Measurements from ENCODE around the gene RADIL. TPM values are rescaled to one million over a fixed set of nuclear protein-coding genes. Genes with fewer than 3 reads are reported as not detected.
"Not testable (repeated sequence)": the region's sequence is repeated elsewhere in the genome, so short reads cannot be mapped to it uniquely, and the experiment has no call there.

Gene RADIL
- total RNA-seq, 1 experiment from 2014 or later = 5.0 TPM

GRCh38 chr7:4805110-4805983, 78.2 kb downstream of the RADIL start:
- Histone ChIP-seq H3K27me3 (replicated peaks; ENCODE audit: insufficient read depth, low read depth, low read length, poor library complexity) (no peaks in the 10 kb centered on the region), H3K36me3 (ENCODE audit: insufficient read depth, low read length, poor library complexity, severe bottlenecking) (no peaks in the 10 kb centered on the region), H3K27ac (ENCODE audit: low read depth, low read length, poor library complexity, severe bottlenecking) (no peak overlapping the region), H3K4me1 (ENCODE audit: insufficient read depth, low read length, poor library complexity, severe bottlenecking) (no peaks in the 10 kb centered on the region), H3K9me3 (ENCODE audit: low read depth, low read length, poor library complexity, severe bottlenecking) (no peaks in the 10 kb centered on the region), H3K4me3 (ENCODE audit: low read depth, low read length, poor library complexity, severe bottlenecking) (no peak overlapping the region)
- intact Hi-C loops (cut with micrococcal nuclease; ENCODE audit: unreplicated experiment) = no loop called here
- no peak for DNase-seq (ENCODE audit: low spot score)
- TF ChIP-seq CTCF (conservative IDR thresholded peaks at IDR 0.05; ENCODE audit: low read depth, low read length) = no peak
- TF ChIP-seq EZH2 (IDR thresholded peaks at IDR 0.05; ENCODE audit: borderline replicate concordance, low read depth, low read length, poor library complexity, severe bottlenecking) = no peak
- ChIA-PET POLR2A (ENCODE audit: low non-redundant PET) (no interaction called here), CTCF (no interaction called here)
- BruUV-seq (replicated peaks) = no TSS peak

- TF ChIP-seq CTCF (conservative IDR thresholded peaks at IDR 0.05; ENCODE audit: low read depth, low read length) (no peak), EZH2 (IDR thresholded peaks at IDR 0.05; ENCODE audit: borderline replicate concordance, low read depth, low read length, poor library complexity, severe bottlenecking) (no peak)
- Histone ChIP-seq H3K27me3 (replicated peaks; ENCODE audit: insufficient read depth, low read depth, low read length, poor library complexity) (no peaks in the 10 kb centered on the region), H3K9me3 (ENCODE audit: low read depth, low read length, poor library complexity, severe bottlenecking) (no peaks in the 10 kb centered on the region), H3K4me1 (ENCODE audit: insufficient read depth, low read length, poor library complexity, severe bottlenecking) (no peaks in the 10 kb centered on the region), H3K27ac (ENCODE audit: low read depth, low read length, poor library complexity, severe bottlenecking) (no peak overlapping the region), H3K36me3 (ENCODE audit: insufficient read depth, low read length, poor library complexity, severe bottlenecking) (no peaks in the 10 kb centered on the region), H3K4me3 (ENCODE audit: low read depth, low read length, poor library complexity, severe bottlenecking) (no peak overlapping the region)
- no TSS peak for BruUV-seq (replicated peaks)
- ChIA-PET POLR2A (ENCODE audit: low non-redundant PET) (no interaction called here), CTCF (no interaction called here)
- intact Hi-C loops (cut with micrococcal nuclease; ENCODE audit: unreplicated experiment) = no loop called here
- no peak for DNase-seq (ENCODE audit: low spot score)
Observed at GRCh38 chr7:4803397-4804241, 79.9 kb downstream of the RADIL start.

- intact Hi-C loops (cut with micrococcal nuclease; ENCODE audit: unreplicated experiment); H3K27ac ChIP-seq (ENCODE audit: low read depth, low read length, poor library complexity, severe bottlenecking); H3K36me3 ChIP-seq (ENCODE audit: insufficient read depth, low read length, poor library complexity, severe bottlenecking); POLR2A ChIA-PET (ENCODE audit: low non-redundant PET); CTCF ChIA-PET; H3K27me3 ChIP-seq (replicated peaks; ENCODE audit: insufficient read depth, low read depth, low read length, poor library complexity); BruUV-seq (replicated peaks); H3K9me3 ChIP-seq (ENCODE audit: low read depth, low read length, poor library complexity, severe bottlenecking); H3K4me1 ChIP-seq (ENCODE audit: insufficient read depth, low read length, poor library complexity, severe bottlenecking); H3K4me3 ChIP-seq (ENCODE audit: low read depth, low read length, poor library complexity, severe bottlenecking); DNase-seq (ENCODE audit: low spot score): not testable (repeated sequence)
Observed at GRCh38 chr7:4802577-4802976, 80.9 kb downstream of the RADIL start.
